ENCODE results near the gene NMUR1.

DNA sequence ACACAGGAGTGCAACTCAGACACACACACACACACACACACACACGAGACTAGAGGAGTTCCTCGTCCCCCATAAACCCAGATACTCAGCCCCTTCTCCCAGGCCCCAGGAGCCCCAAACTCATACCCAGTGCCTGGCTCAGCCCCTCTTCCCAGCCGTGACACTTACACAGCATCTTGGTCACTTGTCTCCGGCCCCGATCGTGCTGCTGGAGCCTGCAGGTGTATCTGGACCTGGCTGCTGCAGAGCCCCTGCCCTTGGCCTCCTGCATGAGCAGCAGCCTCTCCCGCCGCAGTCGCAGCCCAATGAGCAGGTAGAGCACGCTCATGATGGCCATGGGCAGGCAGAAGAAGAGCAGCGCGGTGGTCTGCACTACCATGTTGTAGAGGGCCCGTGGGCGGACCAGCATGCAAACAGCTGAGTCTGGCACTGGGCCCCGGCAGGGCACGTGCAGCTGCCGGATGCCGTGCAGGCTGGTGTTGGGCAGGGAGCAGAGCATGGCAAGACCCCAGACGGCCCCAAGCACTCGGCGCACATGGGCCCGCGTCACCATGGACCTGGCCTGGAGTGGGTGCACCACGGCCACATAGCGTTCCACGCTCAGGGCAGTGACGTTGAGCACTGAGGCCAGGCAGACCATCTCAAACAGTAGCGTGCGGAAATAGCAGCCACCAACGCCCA lies 2.1 kb downstream of the NMUR1 start:
- TF ChIP-seq, protein P1, sequence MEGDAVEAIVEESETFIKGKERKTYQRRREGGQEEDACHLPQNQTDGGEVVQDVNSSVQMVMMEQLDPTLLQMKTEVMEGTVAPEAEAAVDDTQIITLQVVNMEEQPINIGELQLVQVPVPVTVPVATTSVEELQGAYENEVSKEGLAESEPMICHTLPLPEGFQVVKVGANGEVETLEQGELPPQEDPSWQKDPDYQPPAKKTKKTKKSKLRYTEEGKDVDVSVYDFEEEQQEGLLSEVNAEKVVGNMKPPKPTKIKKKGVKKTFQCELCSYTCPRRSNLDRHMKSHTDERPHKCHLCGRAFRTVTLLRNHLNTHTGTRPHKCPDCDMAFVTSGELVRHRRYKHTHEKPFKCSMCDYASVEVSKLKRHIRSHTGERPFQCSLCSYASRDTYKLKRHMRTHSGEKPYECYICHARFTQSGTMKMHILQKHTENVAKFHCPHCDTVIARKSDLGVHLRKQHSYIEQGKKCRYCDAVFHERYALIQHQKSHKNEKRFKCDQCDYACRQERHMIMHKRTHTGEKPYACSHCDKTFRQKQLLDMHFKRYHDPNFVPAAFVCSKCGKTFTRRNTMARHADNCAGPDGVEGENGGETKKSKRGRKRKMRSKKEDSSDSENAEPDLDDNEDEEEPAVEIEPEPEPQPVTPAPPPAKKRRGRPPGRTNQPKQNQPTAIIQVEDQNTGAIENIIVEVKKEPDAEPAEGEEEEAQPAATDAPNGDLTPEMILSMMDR (IDR thresholded peaks at IDR 0.05), result no peak
- TF ChIP-seq ZFX (IDR thresholded peaks at IDR 0.05; ENCODE audit: borderline replicate concordance), result no peak
